Ammon's horn (tissue), 1 donor: ENCODE data around the gene CHRND.

Source experiments
- DNase-seq: peaks from one replicate; pipeline ENCODE4 v3.0.0-alpha.2; 2016; ENCODE audit warnings: low spot score

CHRND gene

GRCh38 chr2:232504438-232504837 lies 21.5 kb upstream of the CHRND start:
- no peak for DNase-seq

GRCh38 chr2:232505856-232506255 lies 20.1 kb upstream of the CHRND start:
- no peak for DNase-seq

- no peak for DNase-seq
Measured at GRCh38 chr2:232506709-232507108, 19.3 kb upstream of the CHRND start.

- DNase-seq = no peak
Measured at GRCh38 chr2:232508251-232508650, 17.7 kb upstream of the CHRND start.

GRCh38 chr2:232511336-232511890 lies 14.5 kb upstream of the CHRND start:
- no peak for DNase-seq

- DNase-seq = no peak
Measured at GRCh38 chr2:232512602-232513001, 13.4 kb upstream of the CHRND start.

GRCh38 chr2:232513353-232513752 lies 12.6 kb upstream of the CHRND start:
- DNase-seq = no peak

GRCh38 chr2:232515639-232516038 lies 10.3 kb upstream of the CHRND start:
- DNase-seq = no peak

GRCh38 chr2:232516551-232516950 lies 9.4 kb upstream of the CHRND start:
- DNase-seq = no peak

- DNase-seq = no peak
Measured at GRCh38 chr2:232518844-232519243, 7.1 kb upstream of the CHRND start.

- no peak for DNase-seq
Measured at GRCh38 chr2:232519581-232520438, 6.2 kb upstream of the CHRND start, which contains the start of gene PRSS56. TSS of gene PRSS56 (plus strand) at chr2:232520388. CDS start at chr2:232520599, 211 bp downstream.

GRCh38 chr2:232520489-232520888 lies 5.5 kb upstream of the CHRND start:
- no peak for DNase-seq

GRCh38 chr2:232521098-232521497 lies 4.9 kb upstream of the CHRND start:
- DNase-seq = no peak

- DNase-seq = no peak
Measured at GRCh38 chr2:232521959-232522622, 3.9 kb upstream of the CHRND start.

- DNase-seq = no peak
Measured at GRCh38 chr2:232522623-232523401, 3.1 kb upstream of the CHRND start.

- no peak for DNase-seq
Measured at GRCh38 chr2:232523402-232523681, 2.6 kb upstream of the CHRND start.

- peak; percentile 50 for DNase-seq
Measured at GRCh38 chr2:232523682-232524597, 2.0 kb upstream of the CHRND start.

- no peak for DNase-seq
Measured at GRCh38 chr2:232524771-232525170, 1.2 kb upstream of the CHRND start.

- no peak for DNase-seq
Measured at GRCh38 chr2:232525199-232525598, 761 bp upstream of the CHRND start.

GRCh38 chr2:232526372-232526941 lies 497 bp downstream of the CHRND start:
- DNase-seq = no peak

- no peak for DNase-seq
Measured at GRCh38 chr2:232527905-232528470, 2.0 kb downstream of the CHRND start.
